Sigmoid colon (tissue), 7 donors: ENCODE results near the gene ENG. TPM values are rescaled to one million over a fixed set of nuclear protein-coding genes. Genes with fewer than 3 reads are reported as not detected.

Experiments used
- DNase-seq: peaks from one replicate; pipeline ENCODE4 v3.0.0-alpha.2; 2019
- H3K27ac ChIP-seq, 4 donors: fragments of 200-600 bp; sonication (generic); one replicate each; pipeline ENCODE4 v1.5.1; 2016 to 2019; ENCODE audit warnings: mild to moderate bottlenecking in 1 of 4
- H3K27me3 ChIP-seq, 3 donors: fragments of 200-600 bp; sonication (generic); one replicate each; pipeline ENCODE4 v1.5.1; 2019; ENCODE audit warnings: mild to moderate bottlenecking in 1 of 3
- H3K36me3 ChIP-seq, 4 donors: fragments of 200-600 bp; sonication (generic); one replicate each; pipeline ENCODE4 v1.5.1; 2016 to 2019
- H3K4me1 ChIP-seq, 4 donors: fragments of 200-600 bp; sonication (generic); one replicate each; pipeline ENCODE4 v1.5.1; 2017 to 2019
- H3K4me3 ChIP-seq, 4 donors: fragments of 200-600 bp; sonication (generic); one replicate each; pipeline ENCODE4 v1.5.1; 2017 to 2019; ENCODE audit warnings: mild to moderate bottlenecking in 2 of 4, moderate library complexity in 1 of 4
- H3K9me3 ChIP-seq, 4 donors: fragments of 200-600 bp in 3 of 4; sonication (generic) in 3 of 4; one replicate each; pipeline versions ENCODE4 v1.5.1 to v1.6.1; 2013 to 2019
- EP300 ChIP-seq, 4 donors: sonication (generic); formaldehyde crosslinking; IDR thresholded peaks; one replicate each; pipeline ENCODE4 v1.6.1; 2017; ENCODE audit warnings: antibody characterized with exemption in 4 of 4
- POLR2A ChIP-seq, 2 donors: fragments of 450-650 bp; IDR thresholded peaks; one replicate each; pipeline ENCODE4 v1.6.1; 2016; ENCODE audit warnings: antibody characterized with exemption in 2 of 2, mild to moderate bottlenecking in 2 of 2, moderate library complexity in 2 of 2
- POLR2AphosphoS5 ChIP-seq, 4 donors: sonication (generic); formaldehyde crosslinking; IDR thresholded peaks; one replicate each; pipeline ENCODE4 v1.6.1; 2017; ENCODE audit warnings: antibody characterized with exemption in 4 of 4
- WGBS, 2 donors: extraction: QIAGEN DNeasy Blood & Tissue Kit; methylation state at CpG; one replicate each; pipeline ENCODE4 v1.1.7; 2013; 5-methylcytosine and 5-hydroxymethylcytosine counted together
- intact Hi-C: fragments of 100-400 bp; cut with DNase I; formaldehyde crosslinking; loops from one replicate; pipeline ENCODE4 v1.15.1; 2023
- polyA plus RNA-seq, 3 donors: library from polyadenylated mRNA; stranded (reverse); fragments of 200-250 nt; gene quantifications; one replicate each; pipeline ENCODE4 v1.2.3, GENCODE V29; 2013
- small RNA-seq, 3 donors: library from RNA; depleted of rRNA; stranded (forward); fragments of <200 nt; gene quantifications; one replicate each; pipeline ENCODE3, GENCODE V24; 2016
- total RNA-seq, 4 donors: library from RNA; depleted of rRNA; stranded (reverse); fragments of >200 nt; gene quantifications; one replicate each; pipeline ENCODE4 v1.1.0, GENCODE V29; 2016
- TF ChIP-seq, protein P1 (sequence below), 4 experiments: fragments of 450-650 bp in 3 of 4; fragments of 200-600 bp in 1 of 4; IDR thresholded peaks; one replicate each; pipeline ENCODE4 v1.5.1; 2016 to 2019; ENCODE audit warnings: antibody characterized with exemption in 4 of 4, mild to moderate bottlenecking in 3 of 4, moderate library complexity in 2 of 4
- donor health status: healthy with polysubstance abuse.
- donor health status: Bipolar disorder and iron deficiency.
- donor health status: healthy.

The ENG gene
- total and polyA plus RNA-seq, 7 donors: 5.4 to 50.4 (median 22.7) TPM

DNA sequence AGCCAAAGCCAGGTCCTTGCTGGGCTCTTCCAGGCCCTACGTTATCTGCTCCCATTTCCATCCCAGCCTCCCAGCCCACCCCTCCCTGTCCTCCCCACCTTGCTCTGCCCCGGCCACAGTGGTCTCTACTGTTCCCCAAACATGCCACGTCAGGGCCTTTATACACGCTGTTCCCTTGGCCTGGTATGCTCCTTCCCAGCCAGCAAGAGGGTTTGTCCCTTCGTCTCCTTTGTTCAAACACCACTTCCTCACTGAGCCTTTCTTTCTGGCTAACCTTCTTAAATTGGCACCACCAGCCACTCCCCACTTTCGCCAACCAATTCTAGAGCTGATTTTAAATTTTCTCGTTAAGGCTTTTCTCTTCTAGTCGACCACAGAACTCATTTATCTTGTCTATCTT, 85.8 kb downstream of the ENG start:
- Histone ChIP-seq H3K27ac (peak overlapping the region; percentile 48 to 66 (median 52)), H3K4me1 (peaks cover 0 to 12% (median 9%) of the 10 kb centered on the region in 4 donors), H3K4me3 (no peak overlapping the region), H3K27me3 (peaks cover 0 to 7% (median 0%) of the 10 kb centered on the region in 3 donors), H3K36me3 (no peaks in the 10 kb centered on the region), H3K9me3 (no peaks in the 10 kb centered on the region)
- no peak for DNase-seq
- TF ChIP-seq EP300 (IDR thresholded peaks at IDR 0.05) (no peak), POLR2AphosphoS5 (IDR thresholded peaks at IDR 0.05) (no peak), POLR2A (IDR thresholded peaks at IDR 0.05) (no peak)
- TF ChIP-seq, protein P1, sequence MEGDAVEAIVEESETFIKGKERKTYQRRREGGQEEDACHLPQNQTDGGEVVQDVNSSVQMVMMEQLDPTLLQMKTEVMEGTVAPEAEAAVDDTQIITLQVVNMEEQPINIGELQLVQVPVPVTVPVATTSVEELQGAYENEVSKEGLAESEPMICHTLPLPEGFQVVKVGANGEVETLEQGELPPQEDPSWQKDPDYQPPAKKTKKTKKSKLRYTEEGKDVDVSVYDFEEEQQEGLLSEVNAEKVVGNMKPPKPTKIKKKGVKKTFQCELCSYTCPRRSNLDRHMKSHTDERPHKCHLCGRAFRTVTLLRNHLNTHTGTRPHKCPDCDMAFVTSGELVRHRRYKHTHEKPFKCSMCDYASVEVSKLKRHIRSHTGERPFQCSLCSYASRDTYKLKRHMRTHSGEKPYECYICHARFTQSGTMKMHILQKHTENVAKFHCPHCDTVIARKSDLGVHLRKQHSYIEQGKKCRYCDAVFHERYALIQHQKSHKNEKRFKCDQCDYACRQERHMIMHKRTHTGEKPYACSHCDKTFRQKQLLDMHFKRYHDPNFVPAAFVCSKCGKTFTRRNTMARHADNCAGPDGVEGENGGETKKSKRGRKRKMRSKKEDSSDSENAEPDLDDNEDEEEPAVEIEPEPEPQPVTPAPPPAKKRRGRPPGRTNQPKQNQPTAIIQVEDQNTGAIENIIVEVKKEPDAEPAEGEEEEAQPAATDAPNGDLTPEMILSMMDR (IDR thresholded peaks at IDR 0.05): no peak
- 69 to 76% methylated on average over 8 of the region's 8 CpGs for whole genome bisulfite sequencing, 2 donors
- intact Hi-C loops: no loop called here

DNA sequence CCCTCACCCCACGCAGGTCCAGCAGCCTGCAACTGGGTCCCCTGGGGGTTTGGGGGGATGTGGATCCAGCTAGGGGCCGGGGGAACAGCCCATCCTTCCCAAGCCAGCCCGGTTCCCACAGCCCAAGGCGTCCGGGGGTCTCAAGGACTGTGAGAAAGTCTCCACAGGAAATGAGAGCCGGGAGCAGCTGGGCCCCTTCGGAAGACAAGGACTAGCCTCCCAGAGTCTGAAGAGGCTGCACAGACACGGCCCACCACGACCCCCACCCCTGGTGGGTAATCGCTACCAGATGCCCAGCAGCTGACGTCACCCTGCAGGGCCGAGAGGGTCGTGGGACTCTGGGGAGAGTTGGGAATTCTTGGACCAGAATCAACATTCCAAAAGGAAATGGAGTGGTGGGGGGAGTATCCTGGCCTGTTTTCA, 86.5 kb downstream of the ENG start:
- Histone ChIP-seq H3K27ac (peak overlapping the region; percentile 48 to 66 (median 52)), H3K4me1 (peaks cover 0 to 12% (median 9%) of the 10 kb centered on the region in 4 donors), H3K9me3 (no peaks in the 10 kb centered on the region), H3K27me3 (peaks cover 0 to 7% (median 0%) of the 10 kb centered on the region in 3 donors), H3K4me3 (no peak overlapping the region), H3K36me3 (no peaks in the 10 kb centered on the region)
- intact Hi-C loops: no loop called here
- WGBS, 2 donors: 61 to 68% methylated on average over 13 of the region's 13 CpGs
- no peak for TF ChIP-seq POLR2A (IDR thresholded peaks at IDR 0.05)
- no peak for TF ChIP-seq POLR2AphosphoS5 (IDR thresholded peaks at IDR 0.05)
- TF ChIP-seq EP300 (IDR thresholded peaks at IDR 0.05): no peak
- TF ChIP-seq, protein P1 (IDR thresholded peaks at IDR 0.05): no peak
- DNase-seq: no peak

DNA sequence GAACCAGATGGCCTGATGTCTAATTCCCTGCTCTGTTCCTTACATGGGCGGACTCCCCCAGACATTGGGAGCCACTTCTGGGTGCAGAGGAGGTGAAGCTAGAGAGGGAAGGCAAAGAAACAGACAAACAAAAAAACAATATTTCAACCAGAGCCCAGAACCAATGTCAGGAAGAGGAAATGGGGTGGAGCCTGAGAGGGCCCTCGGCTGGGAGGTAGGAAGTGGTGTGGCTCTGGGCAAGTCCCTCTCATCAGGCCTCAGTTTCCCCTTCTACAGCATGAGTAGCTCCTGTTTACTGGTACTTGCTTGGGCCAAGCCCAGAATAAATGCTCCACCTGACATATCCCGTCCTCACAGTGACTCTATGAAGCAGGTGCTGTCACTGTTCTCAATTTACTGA, 87.0 kb downstream of the ENG start:
- H3K4me3 ChIP-seq: no peak overlapping the region
- no peaks in the 10 kb centered on the region for H3K9me3 ChIP-seq
- peaks cover 0 to 12% (median 9%) of the 10 kb centered on the region in 4 donors for H3K4me1 ChIP-seq
- DNase-seq: no peak
- intact Hi-C loops: no loop called here
- WGBS, 2 donors: 58 to 61% methylated on average over 3 of the region's 3 CpGs
- TF ChIP-seq, protein P1 (IDR thresholded peaks at IDR 0.05): no peak
- TF ChIP-seq EP300 (IDR thresholded peaks at IDR 0.05) (no peak), POLR2A (IDR thresholded peaks at IDR 0.05) (no peak), POLR2AphosphoS5 (IDR thresholded peaks at IDR 0.05) (no peak)
- no peaks in the 10 kb centered on the region for H3K36me3 ChIP-seq
- peaks cover 0 to 7% (median 0%) of the 10 kb centered on the region in 3 donors for H3K27me3 ChIP-seq
- peak overlapping the region; percentile 48 to 66 (median 52) for H3K27ac ChIP-seq

DNA sequence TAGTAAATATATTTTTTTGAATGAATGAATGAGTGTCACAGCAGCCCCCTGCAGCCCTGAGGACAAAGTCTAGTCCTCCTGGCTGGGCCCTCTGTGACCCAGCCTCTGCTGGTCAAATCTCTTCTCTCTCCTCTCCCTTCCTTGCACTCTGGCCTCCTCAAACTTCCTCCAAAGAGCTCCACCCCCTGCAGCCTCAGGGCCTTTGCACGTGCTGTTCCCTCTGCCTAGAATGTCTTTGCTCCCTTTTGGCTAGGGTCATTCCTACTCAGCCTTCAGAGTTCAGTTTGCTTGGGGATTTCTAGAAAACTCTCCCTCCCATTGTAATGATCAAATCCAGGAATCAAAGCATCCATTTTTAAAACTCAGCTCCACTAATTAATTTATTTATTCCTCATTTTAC, 89.0 kb downstream of the ENG start:
- WGBS, 2 donors: 68 to 81% methylated on average over 1 of the region's 1 CpG
- DNase-seq: no peak
- H3K4me1 ChIP-seq: peaks cover 0 to 3% (median under 1%) of the 10 kb centered on the region in 4 donors
- no peaks in the 10 kb centered on the region for H3K9me3 ChIP-seq
- H3K4me3 ChIP-seq: no peak overlapping the region
- H3K27me3 ChIP-seq: peaks cover 3 to 26% (median 4%) of the 10 kb centered on the region in 3 donors
- no peaks in the 10 kb centered on the region for H3K36me3 ChIP-seq
- intact Hi-C loops: no loop called here
- TF ChIP-seq POLR2A (IDR thresholded peaks at IDR 0.05) (no peak), POLR2AphosphoS5 (IDR thresholded peaks at IDR 0.05) (no peak), EP300 (IDR thresholded peaks at IDR 0.05) (no peak)
- TF ChIP-seq, protein P1 (IDR thresholded peaks at IDR 0.05): no peak
- peak overlapping the region in 2 of 4 donors; percentile 3 to 46 for H3K27ac ChIP-seq

Small RNA genes lying within 50 kb of the gene (small RNA-seq; reads per million reads assigned to genes)
- gene MIR4672 (0 reads per million in 3 donors), gene RF00019 (0 reads per million in 3 donors), gene RNA5SP296 (0 reads per million in 3 donors)

Other genes starting within 250 kb of the ENG start
- gene STXBP1, start 242.4 kb downstream of the ENG start, total RNA-seq: 10 to 100 TPM; 32.3 to 97.2 (median 41.0) TPM
- gene STXBP1, start 242.4 kb downstream of the ENG start, polyA plus RNA-seq: 1 to 10 TPM; 3.7 to 9.2 (median 9.0) TPM
- gene CFAP157, start 147.7 kb downstream of the ENG start, total RNA-seq: not detected
- under 1 TPM in 1 of 3 donors, not detected in 2; 0.12 TPM for gene CFAP157, start 147.7 kb downstream of the ENG start, polyA plus RNA-seq
- gene PTRH1, start 139.0 kb downstream of the ENG start, total RNA-seq: 10 to 100 TPM in 3 of 4 donors, 1 to 10 TPM in 1; 8.9 to 25.8 (median 19.4) TPM
- gene PTRH1, start 139.0 kb downstream of the ENG start, polyA plus RNA-seq: 10 to 100 TPM in 2 of 3 donors, 1 to 10 TPM in 1; 9.6 to 18.6 (median 10.4) TPM
- not detected for gene TTC16, start 138.6 kb downstream of the ENG start, total RNA-seq
- gene TTC16, start 138.6 kb downstream of the ENG start, polyA plus RNA-seq: under 1 TPM in 1 of 3 donors, not detected in 2; 0.15 TPM
- 10 to 100 TPM in 1 of 4 donors, 1 to 10 TPM in 3; 6.1 to 10.4 (median 7.9) TPM for gene TOR2A, start 119.4 kb downstream of the ENG start, total RNA-seq
- 10 to 100 TPM; 12.6 to 26.4 (median 15.7) TPM for gene TOR2A, start 119.4 kb downstream of the ENG start, polyA plus RNA-seq
- gene SH2D3C, start 76.0 kb downstream of the ENG start, total RNA-seq: 1 to 10 TPM; 3.1 to 7.2 (median 4.9) TPM
- 10 to 100 TPM in 1 of 3 donors, 1 to 10 TPM in 2; 1.4 to 11.3 (median 6.6) TPM for gene SH2D3C, start 76.0 kb downstream of the ENG start, polyA plus RNA-seq
- gene CDK9, start 68.6 kb downstream of the ENG start, total RNA-seq: 10 to 100 TPM; 44.9 to 77.2 (median 51.8) TPM
- gene CDK9, start 68.6 kb downstream of the ENG start, polyA plus RNA-seq: 10 to 100 TPM; 28.9 to 47.2 (median 32.4) TPM
- gene FPGS, start 51.8 kb downstream of the ENG start, total RNA-seq: 10 to 100 TPM; 32.1 to 47.9 (median 35.8) TPM
- 10 to 100 TPM in 2 of 3 donors, 1 to 10 TPM in 1; 9.2 to 51.3 (median 16.8) TPM for gene FPGS, start 51.8 kb downstream of the ENG start, polyA plus RNA-seq
- 10 to 100 TPM; 28.8 to 73.2 (median 48.7) TPM for gene AK1, start 23.0 kb upstream of the ENG start, total RNA-seq
- 100 to 1,000 TPM in 1 of 3 donors, 10 to 100 TPM in 2; 85.9 to 254 (median 85.9) TPM for gene AK1, start 23.0 kb upstream of the ENG start, polyA plus RNA-seq
- gene ST6GALNAC6, start 44.9 kb upstream of the ENG start, total RNA-seq: 100 to 1,000 TPM; 107 to 125 (median 114) TPM
- gene ST6GALNAC6, start 44.9 kb upstream of the ENG start, polyA plus RNA-seq: 100 to 1,000 TPM in 1 of 3 donors, 10 to 100 TPM in 2; 35.6 to 112 (median 87.1) TPM
- gene ST6GALNAC4, start 62.4 kb upstream of the ENG start, total RNA-seq: 10 to 100 TPM; 22.8 to 27.7 (median 25.5) TPM
- gene ST6GALNAC4, start 62.4 kb upstream of the ENG start, polyA plus RNA-seq: 10 to 100 TPM; 25.2 to 51.1 (median 37.7) TPM
- gene PIP5KL1, start 76.1 kb upstream of the ENG start, total RNA-seq: 1 to 10 TPM in 3 of 4 donors, under 1 TPM in 1; 0.16 to 4.2 (median 2.6) TPM
- gene PIP5KL1, start 76.1 kb upstream of the ENG start, polyA plus RNA-seq: 1 to 10 TPM in 1 of 3 donors, under 1 TPM in 1, not detected in 1; 0.70 to 1.8 TPM
- gene DPM2, start 83.2 kb upstream of the ENG start, total RNA-seq: 10 to 100 TPM in 2 of 4 donors, 1 to 10 TPM in 2; 6.0 to 11.9 (median 9.7) TPM
- gene DPM2, start 83.2 kb upstream of the ENG start, polyA plus RNA-seq: 10 to 100 TPM; 17.3 to 41.9 (median 24.6) TPM
- gene EEIG1, start 126.3 kb upstream of the ENG start, total RNA-seq: 10 to 100 TPM; 10.9 to 32.7 (median 19.2) TPM
- 10 to 100 TPM; 69.1 to 92.0 (median 77.0) TPM for gene EEIG1, start 126.3 kb upstream of the ENG start, polyA plus RNA-seq
- 10 to 100 TPM in 1 of 4 donors, 1 to 10 TPM in 3; 5.5 to 10.7 (median 6.3) TPM for gene NAIF1, start 212.7 kb upstream of the ENG start, total RNA-seq
- 10 to 100 TPM in 1 of 3 donors, 1 to 10 TPM in 2; 8.4 to 11.0 (median 8.6) TPM for gene NAIF1, start 212.7 kb upstream of the ENG start, polyA plus RNA-seq
- gene SLC25A25, start 213.6 kb upstream of the ENG start, total RNA-seq: 10 to 100 TPM; 10.2 to 77.2 (median 12.9) TPM
- gene SLC25A25, start 213.6 kb upstream of the ENG start, polyA plus RNA-seq: 10 to 100 TPM; 16.6 to 19.4 (median 16.8) TPM